PC-9 (cell line): ENCODE measurements around the gene TEDC2. TPM values are rescaled to one million over a fixed set of nuclear protein-coding genes. Genes with fewer than 3 reads are reported as not detected.

Source experiments
- BruUV-seq: library from RNA; stranded (reverse); fragments of 400-500 nt; replicated peaks from 2 replicates; lab custom pipeline; 2021; lab: Mats Ljungman, UMichigan
- CTCF ChIA-PET: fragments of 300-600 bp; sonication (Branson Sonifier 250); formaldehyde crosslinking; loops from one replicate; lab custom pipeline; 2022; ENCODE audit warnings: antibody characterized with exemption; lab: Charles Lee
- POLR2A ChIA-PET: fragments of 300-600 bp; sonication (Branson Sonifier 250); formaldehyde crosslinking; loops from one replicate; lab custom pipeline; 2022; ENCODE audit warnings: antibody characterized with exemption; ENCODE audit not compliant: unreplicated experiment; lab: Charles Lee
- DNase-seq, 2 experiments: peaks; one replicate each; pipeline versions ENCODE4 v3.0.0 to v3.0.0-alpha.2; 2015 to 2022; ENCODE audit warnings: mixed read lengths in 1 of 2
- H2AFZ ChIP-seq: fragments of 200-600 bp; sonication (generic); 2 replicates; pipeline ENCODE4 v1.8.1; 2017; ENCODE audit warnings: antibody characterized with exemption
- H3F3A ChIP-seq: fragments of 200-600 bp; sonication (generic); 2 replicates; pipeline ENCODE4 v1.8.1; 2017; ENCODE audit warnings: antibody characterized with exemption, mild to moderate bottlenecking, low read depth; ENCODE audit not compliant: insufficient read depth
- H3K27ac ChIP-seq: fragments of 200-600 bp; sonication (generic); 2 replicates; pipeline ENCODE4 v1.6.1; 2016; ENCODE audit warnings: mixed run types
- H3K27me3 ChIP-seq: fragments of 200-600 bp; sonication (generic); 2 replicates; pipeline ENCODE4 v1.6.1; 2016; ENCODE audit warnings: low read depth, mixed run types; ENCODE audit not compliant: insufficient read depth
- H3K36me3 ChIP-seq: fragments of 200-600 bp; sonication (generic); 2 replicates; pipeline ENCODE4 v1.6.1; 2016; ENCODE audit warnings: low read depth, mixed run types
- H3K4me1 ChIP-seq: fragments of 200-600 bp; sonication (generic); replicated peaks from 2 replicates; pipeline ENCODE4 v1.6.1; 2016; ENCODE audit warnings: mixed run types; ENCODE audit not compliant: insufficient read depth
- H3K4me2 ChIP-seq: fragments of 200-600 bp; sonication (generic); 2 replicates; pipeline ENCODE4 v1.6.1; 2017; ENCODE audit warnings: mixed run types
- H3K4me3 ChIP-seq: fragments of 200-600 bp; sonication (generic); 2 replicates; pipeline ENCODE4 v1.6.1; 2016; ENCODE audit warnings: mixed run types
- H3K79me2 ChIP-seq: fragments of 200-600 bp; sonication (generic); 2 replicates; pipeline ENCODE4 v1.6.1; 2017; ENCODE audit warnings: low read depth, mixed run types
- H3K9me2 ChIP-seq: fragments of 200-600 bp; sonication (generic); 2 replicates; pipeline ENCODE4 v1.8.1; 2017; ENCODE audit warnings: mild to moderate bottlenecking; ENCODE audit not compliant: insufficient read depth
- H3K9me3 ChIP-seq: fragments of 200-600 bp; sonication (generic); 2 replicates; pipeline ENCODE4 v1.8.1; 2016; ENCODE audit warnings: low read depth; ENCODE audit not compliant: insufficient read depth
- H4K20me1 ChIP-seq: fragments of 200-600 bp; sonication (generic); 2 replicates; pipeline ENCODE4 v1.8.1; 2017; ENCODE audit not compliant: insufficient read depth
- EZH2 ChIP-seq: fragments of 200-600 bp; sonication (generic); IDR thresholded peaks from 2 replicates; pipeline ENCODE4 v1.8.0; 2017; ENCODE audit warnings: antibody characterized with exemption, low read depth
- intact Hi-C: fragments of 100-400 bp; cut with micrococcal nuclease; formaldehyde crosslinking; loops from one replicate; pipeline ENCODE4 v1.10.0; 2022; ENCODE audit not compliant: unreplicated experiment
- total RNA-seq: library from RNA; stranded (reverse); gene quantifications from 2 replicates; pipeline ENCODE4 v1.2.3, GENCODE V29; 2021
- TF ChIP-seq, protein P1 (sequence below): fragments of 200-600 bp; sonication (generic); conservative IDR thresholded peaks from 2 replicates; pipeline ENCODE4 v1.6.1; 2017; ENCODE audit warnings: mixed run types, antibody characterized with exemption, mild to moderate bottlenecking, moderate library complexity

Gene TEDC2
- total RNA-seq, 1 experiment from 2014 or later = 26.3 TPM

DNA sequence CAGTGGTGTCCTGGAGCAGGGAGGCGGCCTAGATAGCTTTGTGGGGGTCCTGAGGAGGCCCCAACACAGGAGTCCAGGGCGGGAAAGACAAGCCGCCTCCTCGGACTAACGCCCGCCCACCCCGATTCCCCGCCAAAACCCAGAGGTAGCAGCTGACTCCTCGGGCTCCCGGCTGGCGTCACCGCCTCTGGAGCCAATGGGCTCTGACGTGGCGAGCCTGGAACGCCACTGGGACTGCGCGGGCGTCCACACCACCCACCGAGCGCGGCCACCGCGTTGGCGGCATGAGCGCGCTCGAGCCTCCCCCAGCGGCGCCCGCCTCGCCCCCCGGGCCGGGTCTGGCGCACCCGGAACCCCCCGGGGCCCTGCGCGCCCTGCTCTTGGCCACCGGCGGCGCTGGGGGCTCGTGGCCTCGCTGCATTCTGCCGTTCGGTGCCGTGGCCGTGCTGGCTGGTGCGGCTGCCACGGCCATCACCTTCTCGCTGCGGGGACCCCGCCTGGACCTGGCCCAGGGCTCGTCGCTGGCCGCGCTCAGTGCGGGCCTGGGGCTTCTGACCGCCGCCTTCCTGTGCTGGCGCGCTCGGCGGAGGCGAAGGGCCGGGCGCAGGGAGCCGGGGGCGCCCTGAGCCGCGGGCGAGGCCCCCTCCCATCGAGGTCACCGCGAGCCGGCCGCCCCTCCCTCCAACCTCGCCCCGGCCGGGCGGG, 7.8 kb downstream of the TEDC2 start:
- TF ChIP-seq, protein P1, sequence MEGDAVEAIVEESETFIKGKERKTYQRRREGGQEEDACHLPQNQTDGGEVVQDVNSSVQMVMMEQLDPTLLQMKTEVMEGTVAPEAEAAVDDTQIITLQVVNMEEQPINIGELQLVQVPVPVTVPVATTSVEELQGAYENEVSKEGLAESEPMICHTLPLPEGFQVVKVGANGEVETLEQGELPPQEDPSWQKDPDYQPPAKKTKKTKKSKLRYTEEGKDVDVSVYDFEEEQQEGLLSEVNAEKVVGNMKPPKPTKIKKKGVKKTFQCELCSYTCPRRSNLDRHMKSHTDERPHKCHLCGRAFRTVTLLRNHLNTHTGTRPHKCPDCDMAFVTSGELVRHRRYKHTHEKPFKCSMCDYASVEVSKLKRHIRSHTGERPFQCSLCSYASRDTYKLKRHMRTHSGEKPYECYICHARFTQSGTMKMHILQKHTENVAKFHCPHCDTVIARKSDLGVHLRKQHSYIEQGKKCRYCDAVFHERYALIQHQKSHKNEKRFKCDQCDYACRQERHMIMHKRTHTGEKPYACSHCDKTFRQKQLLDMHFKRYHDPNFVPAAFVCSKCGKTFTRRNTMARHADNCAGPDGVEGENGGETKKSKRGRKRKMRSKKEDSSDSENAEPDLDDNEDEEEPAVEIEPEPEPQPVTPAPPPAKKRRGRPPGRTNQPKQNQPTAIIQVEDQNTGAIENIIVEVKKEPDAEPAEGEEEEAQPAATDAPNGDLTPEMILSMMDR = no peak
- no peak for TF ChIP-seq EZH2
- H3K27me3 ChIP-seq = no peaks in the 10 kb centered on the region
- ChIA-PET CTCF (no interaction called here), POLR2A (interaction anchor here (0.6 to 0.7 kb wide), 3 partner anchors 8 to 301 kb away, joined by 3 to 16 read pairs (median 7); no protein-coding TSS in a partner anchor)
- intact Hi-C loops = no loop called here
- H2AFZ ChIP-seq = peak overlapping the region; percentile 57; the same call in 1 of the 2 replicates
- no TSS peak for BruUV-seq
- no peaks in the 10 kb centered on the region for H3K9me2 ChIP-seq
- peak overlapping the region; percentile 98 for H3K4me2 ChIP-seq
- H3K4me1 ChIP-seq = peaks cover 24% of the 10 kb centered on the region; the same call in 1 of the 2 replicates
- peaks cover 6% of the 10 kb centered on the region; the same call in 1 of the 2 replicates for H4K20me1 ChIP-seq
- peaks cover 28% of the 10 kb centered on the region; the same call in 1 of the 2 replicates for H3F3A ChIP-seq
- H3K27ac ChIP-seq = no peak overlapping the region
- DNase-seq = peak in 1 of 2 experiments; percentile 67
- H3K36me3 ChIP-seq = no peaks in the 10 kb centered on the region
- no peaks in the 10 kb centered on the region for H3K9me3 ChIP-seq
- no peaks in the 10 kb centered on the region for H3K79me2 ChIP-seq
- peak overlapping the region; percentile 56; the same call in 1 of the 2 replicates for H3K4me3 ChIP-seq

GRCh38 chr16:2468233-2468724, 8.4 kb downstream of the TEDC2 start:
- H3F3A ChIP-seq = peaks cover 34% of the 10 kb centered on the region; the same call in 1 of the 2 replicates
- intact Hi-C loops = no loop called here
- H3K27ac ChIP-seq = no peak overlapping the region
- no peaks in the 10 kb centered on the region for H3K9me3 ChIP-seq
- H4K20me1 ChIP-seq = peaks cover 4% of the 10 kb centered on the region; the same call in 1 of the 2 replicates
- no peak for TF ChIP-seq EZH2
- TF ChIP-seq, protein P1 = no peak
- peak overlapping the region; percentile 56 for H3K4me3 ChIP-seq
- peak overlapping the region; percentile 57 for H2AFZ ChIP-seq
- no peaks in the 10 kb centered on the region for H3K27me3 ChIP-seq
- H3K9me2 ChIP-seq = no peaks in the 10 kb centered on the region
- DNase-seq = peak; percentile 35 to 51
- no peaks in the 10 kb centered on the region for H3K79me2 ChIP-seq
- H3K36me3 ChIP-seq = no peaks in the 10 kb centered on the region
- H3K4me2 ChIP-seq = peak overlapping the region; percentile 98
- peaks cover 26% of the 10 kb centered on the region; the same call in 1 of the 2 replicates for H3K4me1 ChIP-seq
- ChIA-PET POLR2A (interaction anchor here (0.7 kb wide), 1 partner anchor 9 kb away, joined by 16 read pairs; no protein-coding TSS in a partner anchor), CTCF (no interaction called here)
- BruUV-seq = no TSS peak

- H3K27me3 ChIP-seq = no peaks in the 10 kb centered on the region
- POLR2A ChIA-PET = interaction anchor here (0.7 kb wide), 1 partner anchor 10 kb away, joined by 16 read pairs; no protein-coding TSS in a partner anchor
- H3K4me1 ChIP-seq = peaks cover 21% of the 10 kb centered on the region; the same call in 1 of the 2 replicates
- H2AFZ ChIP-seq = no peak overlapping the region
- no peak overlapping the region for H3K27ac ChIP-seq
- H4K20me1 ChIP-seq = peaks cover 2% of the 10 kb centered on the region; the same call in 1 of the 2 replicates
- H3K4me3 ChIP-seq = peak overlapping the region; percentile 56; the same call in 1 of the 2 replicates
- no peaks in the 10 kb centered on the region for H3K79me2 ChIP-seq
- intact Hi-C loops = no loop called here
- H3K9me3 ChIP-seq = no peaks in the 10 kb centered on the region
- BruUV-seq = TSS peak; percentile 16
- peak overlapping the region; percentile 98 for H3K4me2 ChIP-seq
- H3K36me3 ChIP-seq = no peaks in the 10 kb centered on the region
- no peak for TF ChIP-seq EZH2
- TF ChIP-seq, protein P1 = no peak
- no peaks in the 10 kb centered on the region for H3K9me2 ChIP-seq
- CTCF ChIA-PET = no interaction called here
- DNase-seq = peak in 1 of 2 experiments; percentile 37
- H3F3A ChIP-seq = peaks cover 34% of the 10 kb centered on the region; the same call in 1 of the 2 replicates
These were observed 9.0 kb downstream of the TEDC2 start for GRCh38 chr16:2468725-2469398.
